CD4-positive, CD25-positive, alpha-beta regulatory T cell (primary cell): ENCODE measurements around the gene MRPL20. TPM values are rescaled to one million over a fixed set of nuclear protein-coding genes. Genes with fewer than 3 reads are reported as not detected.

Experiments
- ATAC-seq, 2 donors: fragments of 150-1000 bp; cut with Tn5 transposase; one replicate each; pipeline ENCODE4 v1.10.0; 2021; ENCODE audit warnings: low read depth in 2 of 2, moderate number of reproducible peaks in 2 of 2, moderate library complexity in 1 of 2
- DNase-seq, 3 donors: peaks; one replicate each; pipeline versions ENCODE4 v3.0.0 to v3.0.0-alpha.2; 2012 to 2022; ENCODE audit warnings: mixed read lengths in 1 of 3
- H3K27ac ChIP-seq: one replicate; pipeline ENCODE4 v1.7.0; 2013; ENCODE audit warnings: mild to moderate bottlenecking, low read length; ENCODE audit not compliant: insufficient read depth, poor library complexity, severe bottlenecking
- H3K27me3 ChIP-seq: one replicate; pipeline ENCODE4 v1.7.0; 2013; ENCODE audit warnings: low read length; ENCODE audit not compliant: control insufficient read depth, insufficient read depth
- H3K36me3 ChIP-seq: one replicate; pipeline ENCODE4 v1.7.0; 2013; ENCODE audit warnings: mild to moderate bottlenecking, low read length, moderate library complexity; ENCODE audit not compliant: control insufficient read depth, insufficient read depth
- H3K4me1 ChIP-seq: 2 replicates; pipeline ENCODE4 v1.7.0; 2013; ENCODE audit warnings: mild to moderate bottlenecking, low read length; ENCODE audit not compliant: insufficient read depth, control insufficient read depth, poor library complexity, severe bottlenecking
- H3K4me3 ChIP-seq: one replicate; pipeline ENCODE4 v1.7.0; 2013; ENCODE audit warnings: low read depth, mild to moderate bottlenecking, low read length, moderate library complexity
- H3K9me3 ChIP-seq, 2 experiments: 1 replicate in 1 of 2; 2 replicates in 1 of 2; pipeline ENCODE4 v1.7.0; 2013; ENCODE audit warnings: low read length in 2 of 2, mild to moderate bottlenecking in 1 of 2, moderate library complexity in 1 of 2; ENCODE audit not compliant: control insufficient read depth in 2 of 2
- H3K27ac Mint-ChIP-seq, 3 donors: one replicate each; pipeline ENCODE4 v1.8.0; 2020 to 2022; ENCODE audit warnings: mild to moderate bottlenecking in 3 of 3, mixed read lengths in 3 of 3, moderate library complexity in 2 of 3
- H3K27me3 Mint-ChIP-seq: one replicate; pipeline ENCODE4 v1.8.0; 2022; ENCODE audit warnings: mild to moderate bottlenecking, mixed read lengths
- H3K36me3 Mint-ChIP-seq: one replicate; pipeline ENCODE4 v1.8.0; 2020; ENCODE audit warnings: mixed read lengths
- H3K4me1 Mint-ChIP-seq, 4 donors: one replicate each; pipeline ENCODE4 v1.8.0; 2020 to 2022; ENCODE audit warnings: mixed read lengths in 4 of 4, mild to moderate bottlenecking in 1 of 4
- H3K4me3 Mint-ChIP-seq, 4 donors: one replicate each; pipeline ENCODE4 v1.8.0; 2020 to 2022; ENCODE audit warnings: mild to moderate bottlenecking in 4 of 4, mixed read lengths in 4 of 4, moderate library complexity in 3 of 4
- H3K9me3 Mint-ChIP-seq, 7 donors: one replicate each; pipeline ENCODE4 v1.8.0; 2020 to 2022; ENCODE audit warnings: mixed read lengths in 7 of 7, mild to moderate bottlenecking in 3 of 7, moderate library complexity in 2 of 7
- polyA plus RNA-seq, 4 donors: library from polyadenylated mRNA; unstranded; fragments of 300-500 nt; fragmentation: Illumina TruSeq; gene quantifications; one replicate each; pipeline ENCODE4 v1.2.3, GENCODE V29; 2021
- total RNA-seq: library from RNA; stranded (reverse); gene quantifications from one replicate; pipeline ENCODE4 v1.2.3, GENCODE V29; 2022

Gene MRPL20
- total and polyA plus RNA-seq, 5 donors from 2014 or later: 83.4 to 188 (median 174) TPM

- no peak overlapping the region for H3K4me3 ChIP-seq
- H3K27me3 ChIP-seq: no peaks in the 10 kb centered on the region
- no peaks in the 10 kb centered on the region for H3K4me1 ChIP-seq
- H3K36me3 ChIP-seq: no peaks in the 10 kb centered on the region
- Mint-ChIP-seq H3K4me3 (no peak overlapping the region), H3K4me1 (peaks cover 0 to 2% (median under 1%) of the 10 kb centered on the region in 4 donors), H3K27me3 (peaks cover 9% of the 10 kb centered on the region), H3K36me3 (no peaks in the 10 kb centered on the region), H3K9me3 (no peaks in the 10 kb centered on the region), H3K27ac (no peak overlapping the region)
- no peak overlapping the region for H3K27ac ChIP-seq
- DNase-seq (no peak), ATAC-seq (no peak)
- H3K9me3 ChIP-seq: peaks cover 0 to 5% of the 10 kb centered on the region in 2 experiments
Measured at GRCh38 chr1:1364266-1364665, 42.8 kb downstream of the MRPL20 start.

GRCh38 chr1:1361982-1362423, 45.1 kb downstream of the MRPL20 start:
- ATAC-seq: no peak
- H3K36me3 Mint-ChIP-seq: no peaks in the 10 kb centered on the region
- H3K27ac Mint-ChIP-seq: no peak overlapping the region

GRCh38 chr1:1361233-1361981, 45.7 kb downstream of the MRPL20 start:
- Histone ChIP-seq H3K27me3 (no peaks in the 10 kb centered on the region), H3K9me3 (no peaks in the 10 kb centered on the region), H3K4me1 (peaks cover 7% of the 10 kb centered on the region), H3K27ac (no peak overlapping the region), H3K4me3 (no peak overlapping the region), H3K36me3 (no peaks in the 10 kb centered on the region)
- H3K4me3 Mint-ChIP-seq: peak overlapping the region in 1 of 4 donors; percentile 0
- no peaks in the 10 kb centered on the region for H3K36me3 Mint-ChIP-seq
- peaks cover 22% of the 10 kb centered on the region for H3K27me3 Mint-ChIP-seq
- peaks cover 0 to 3% (median 1%) of the 10 kb centered on the region in 4 donors for H3K4me1 Mint-ChIP-seq
- ATAC-seq (no peak), DNase-seq (no peak)
- H3K9me3 Mint-ChIP-seq: no peaks in the 10 kb centered on the region
- no peak overlapping the region for H3K27ac Mint-ChIP-seq

More at GRCh38 chr1:1361982-1362423, 45.1 kb downstream of the MRPL20 start:
- DNase-seq: no peak
- peaks cover 0 to under 1% of the 10 kb centered on the region in 2 experiments for H3K9me3 ChIP-seq
- Mint-ChIP-seq H3K4me1 (peaks cover 0 to 3% (median 1%) of the 10 kb centered on the region in 4 donors), H3K27me3 (peaks cover 22% of the 10 kb centered on the region), H3K4me3 (peak overlapping the region in 1 of 4 donors; percentile 9), H3K9me3 (no peaks in the 10 kb centered on the region)
- no peaks in the 10 kb centered on the region for H3K36me3 ChIP-seq
- no peak overlapping the region for H3K27ac ChIP-seq
- H3K4me3 ChIP-seq: no peak overlapping the region
- H3K27me3 ChIP-seq: no peaks in the 10 kb centered on the region
- H3K4me1 ChIP-seq: peaks cover 7% of the 10 kb centered on the region

GRCh38 chr1:1360506-1361169, 46.5 kb downstream of the MRPL20 start:
- DNase-seq (no peak), ATAC-seq (no peak)
- H3K4me3 Mint-ChIP-seq: peak overlapping the region in 1 of 4 donors; percentile 0
- H3K36me3 Mint-ChIP-seq: no peaks in the 10 kb centered on the region
- H3K4me1 Mint-ChIP-seq: peaks cover 0 to 3% (median 1%) of the 10 kb centered on the region in 4 donors
- H3K27me3 ChIP-seq: no peaks in the 10 kb centered on the region
- H3K9me3 ChIP-seq: no peaks in the 10 kb centered on the region
- no peaks in the 10 kb centered on the region for H3K9me3 Mint-ChIP-seq
- H3K4me3 ChIP-seq: no peak overlapping the region
- H3K27ac ChIP-seq: no peak overlapping the region
- no peak overlapping the region for H3K27ac Mint-ChIP-seq
- H3K27me3 Mint-ChIP-seq: peaks cover 22% of the 10 kb centered on the region
- H3K4me1 ChIP-seq: peaks cover 8% of the 10 kb centered on the region
- no peaks in the 10 kb centered on the region for H3K36me3 ChIP-seq

- H3K27ac ChIP-seq: no peak overlapping the region
- no peaks in the 10 kb centered on the region for H3K27me3 ChIP-seq
- ATAC-seq (no peak), DNase-seq (no peak)
- Mint-ChIP-seq H3K4me1 (peaks cover 0 to 3% (median 1%) of the 10 kb centered on the region in 4 donors), H3K36me3 (no peaks in the 10 kb centered on the region), H3K9me3 (no peaks in the 10 kb centered on the region), H3K27ac (peak overlapping the region in 1 of 3 donors; percentile 67), H3K27me3 (peaks cover 22% of the 10 kb centered on the region), H3K4me3 (no peak overlapping the region)
- H3K36me3 ChIP-seq: no peaks in the 10 kb centered on the region
- H3K9me3 ChIP-seq: no peaks in the 10 kb centered on the region
- peaks cover 16% of the 10 kb centered on the region for H3K4me1 ChIP-seq
- H3K4me3 ChIP-seq: no peak overlapping the region
Measured at GRCh38 chr1:1359664-1360468, 47.2 kb downstream of the MRPL20 start.

DNA sequence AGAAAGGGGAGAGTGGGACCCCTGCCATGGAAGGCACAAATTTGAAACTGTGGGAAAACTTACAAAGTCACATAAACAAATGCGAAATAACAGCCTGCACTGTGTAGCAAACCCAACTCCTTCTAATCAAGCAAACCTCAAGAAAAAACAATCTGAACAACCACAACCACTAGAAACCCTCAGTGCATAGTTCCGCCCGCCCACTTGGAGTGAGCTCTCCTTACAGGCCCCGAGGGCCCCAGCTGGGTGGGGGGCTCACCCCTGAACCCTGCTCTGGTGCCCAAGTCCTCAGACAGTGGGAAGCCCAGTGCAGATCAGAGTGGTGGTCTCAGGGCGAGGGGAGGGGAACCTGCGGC, 47.8 kb downstream of the MRPL20 start:
- Mint-ChIP-seq H3K4me3 (no peak overlapping the region), H3K4me1 (peaks cover 0 to 4% (median 1%) of the 10 kb centered on the region in 4 donors), H3K27me3 (peaks cover 22% of the 10 kb centered on the region), H3K9me3 (no peaks in the 10 kb centered on the region), H3K36me3 (no peaks in the 10 kb centered on the region), H3K27ac (peak overlapping the region in 1 of 3 donors; percentile 67)
- Histone ChIP-seq H3K4me3 (no peak overlapping the region), H3K4me1 (peaks cover 21% of the 10 kb centered on the region), H3K27ac (no peak overlapping the region), H3K36me3 (no peaks in the 10 kb centered on the region), H3K9me3 (no peaks in the 10 kb centered on the region), H3K27me3 (no peaks in the 10 kb centered on the region)
- no peak for ATAC-seq
- no peak for DNase-seq

- DNase-seq: no peak
- Mint-ChIP-seq H3K27ac (peak within 1 kb of the TSS in 1 of 3 donors; percentile 67), H3K36me3 (no peaks in the 10 kb centered on the region), H3K9me3 (no peaks in the 10 kb centered on the region), H3K27me3 (peaks cover 22% of the 10 kb centered on the region), H3K4me3 (peak within 1 kb of the TSS in 1 of 4 donors; percentile 63), H3K4me1 (peaks cover 0 to 8% (median 1%) of the 10 kb centered on the region in 4 donors)
- Histone ChIP-seq H3K27ac (no peak within 1 kb of the TSS), H3K4me1 (peaks cover 28% of the 10 kb centered on the region), H3K36me3 (no peaks in the 10 kb centered on the region), H3K4me3 (no peak within 1 kb of the TSS), H3K9me3 (no peaks in the 10 kb centered on the region), H3K27me3 (no peaks in the 10 kb centered on the region)
- no peak for ATAC-seq
Measured at GRCh38 chr1:1358433-1359271, 48.4 kb downstream of the MRPL20 start, which contains the start of gene MXRA8. MXRA8 (minus strand) TSS chr1:1358555; CDS start chr1:1358504, 51 bp downstream.
